Spleen (tissue), 11 donors: Measurements from ENCODE around the gene TMEM201. TPM values are rescaled to one million over a fixed set of nuclear protein-coding genes. Genes with fewer than 3 reads are reported as not detected.
A peak's percentile ranks its signal among the peaks of the same experiment; 100 is the strongest.
"Not testable (repeated sequence)": the region's sequence is repeated elsewhere in the genome, so short reads cannot be mapped to it uniquely, and the experiment has no call there.

Source experiments
- DNase-seq: peaks from one replicate; pipeline ENCODE4 v3.0.0-alpha.2; 2020
- H3K27ac ChIP-seq, 8 donors: fragments of 200-600 bp; sonication (generic) in 7 of 8; 1 replicate in 4 of 8; 2 replicates in 4 of 8; pipeline versions ENCODE4 v1.5.0 to v1.8.0; 2016 to 2021; ENCODE audit warnings: inconsistent platforms in 4 of 8, mild to moderate bottlenecking in 4 of 8, moderate library complexity in 1 of 8
- H3K27me3 ChIP-seq, 7 donors: fragments of 200-600 bp; sonication (generic) in 6 of 7; replicated peaks in 1 of 7; 1 replicate in 4 of 7; 2 replicates in 3 of 7; pipeline versions ENCODE4 v1.5.0 to v1.8.0; 2016 to 2021; ENCODE audit warnings: inconsistent platforms in 3 of 7, mild to moderate bottlenecking in 1 of 7
- H3K36me3 ChIP-seq, 6 donors: fragments of 200-600 bp; sonication (generic) in 5 of 6; 1 replicate in 4 of 6; 2 replicates in 2 of 6; pipeline versions ENCODE4 v1.5.0 to v1.8.0; 2016 to 2021; ENCODE audit warnings: inconsistent platforms in 2 of 6
- H3K4me1 ChIP-seq, 6 donors: fragments of 200-600 bp; sonication (generic) in 5 of 6; 1 replicate in 3 of 6; 2 replicates in 3 of 6; pipeline versions ENCODE4 v1.5.0 to v1.8.0; 2016 to 2021; ENCODE audit warnings: inconsistent platforms in 3 of 6
- H3K4me3 ChIP-seq, 8 donors: fragments of 200-600 bp; sonication (generic) in 7 of 8; 1 replicate in 4 of 8; 2 replicates in 4 of 8; pipeline versions ENCODE4 v1.5.0 to v1.8.0; 2016 to 2021; ENCODE audit warnings: inconsistent platforms in 4 of 8, mild to moderate bottlenecking in 4 of 8, moderate library complexity in 2 of 8
- H3K9me3 ChIP-seq, 8 donors: fragments of 200-600 bp; sonication (generic) in 7 of 8; 1 replicate in 4 of 8; 2 replicates in 4 of 8; pipeline versions ENCODE4 v1.5.0 to v1.8.0; 2016 to 2021; ENCODE audit warnings: inconsistent platforms in 4 of 8
- POLR2A ChIP-seq, 3 donors: fragments of 450-650 bp; IDR thresholded peaks; one replicate each; pipeline ENCODE4 v1.5.1; 2017; ENCODE audit warnings: antibody characterized with exemption in 3 of 3, mild to moderate bottlenecking in 1 of 3
- POLR2AphosphoS5 ChIP-seq, 3 donors: sonication (generic); formaldehyde crosslinking; IDR thresholded peaks; one replicate each; pipeline ENCODE4 v1.5.1; 2017; ENCODE audit warnings: antibody characterized with exemption in 3 of 3
- WGBS, 5 donors: extraction: QIAGEN DNeasy Blood & Tissue Kit in 3 of 5; methylation state at CpG; one replicate each; pipeline versions ENCODE4 v1.1.5 to v1.1.7; 2013 to 2018; 5-methylcytosine and 5-hydroxymethylcytosine counted together
- intact Hi-C: fragments of 100-400 bp; cut with DNase I; formaldehyde crosslinking; loops from one replicate; pipeline ENCODE4 v1.15.0; 2023; ENCODE audit warnings: low total_unique reads
- polyA plus RNA-seq, 3 donors: library from polyadenylated mRNA; stranded (reverse); fragments of 200-250 nt; gene quantifications; one replicate each; pipeline ENCODE4 v1.2.1, GENCODE V29; 2013
- total RNA-seq, 7 donors: library from RNA; depleted of rRNA in 3 of 7; stranded (reverse); fragments of >200 nt in 3 of 7; fragmentation: NEBNext Ultra II Directional in 4 of 7; extraction: Animal tissue kit (Norgen Biotek cat#: 25700) in 4 of 7; gene quantifications; one replicate each; pipeline versions ENCODE4 v1.1.0 to v1.2.1, GENCODE V29; 2016 to 2021
- TF ChIP-seq, protein P1 (sequence below), 11 experiments: fragments of 200-600 bp in 7 of 11; fragments of 450-650 bp in 4 of 11; sonication (generic) in 4 of 11; IDR thresholded peaks in 8 of 11; conservative IDR thresholded peaks in 3 of 11; 1 replicate in 7 of 11; 2 replicates in 4 of 11; pipeline versions ENCODE4 v1.4.0 to v1.8.0; 2016 to 2021; ENCODE audit warnings: antibody characterized with exemption in 11 of 11, inconsistent platforms in 4 of 11, mild to moderate bottlenecking in 1 of 11
- donor health status: healthy with polysubstance abuse.
- donor health status: DM: no; HTN: no; CAD: no; lungs with moderate emphysema.
- donor health status: DM: no; HTN: no; CAD: no.
- donor health status: Bipolar disorder and iron deficiency.
- donor health status: healthy.
- donor health status: DM: no; HTN: no; CAD: no.
- donor health status: DM: yes; HTN: yes; CAD: no.

The TMEM201 gene
- total and polyA plus RNA-seq, 10 donors: 2.5 to 11.6 (median 6.3) TPM

DNA sequence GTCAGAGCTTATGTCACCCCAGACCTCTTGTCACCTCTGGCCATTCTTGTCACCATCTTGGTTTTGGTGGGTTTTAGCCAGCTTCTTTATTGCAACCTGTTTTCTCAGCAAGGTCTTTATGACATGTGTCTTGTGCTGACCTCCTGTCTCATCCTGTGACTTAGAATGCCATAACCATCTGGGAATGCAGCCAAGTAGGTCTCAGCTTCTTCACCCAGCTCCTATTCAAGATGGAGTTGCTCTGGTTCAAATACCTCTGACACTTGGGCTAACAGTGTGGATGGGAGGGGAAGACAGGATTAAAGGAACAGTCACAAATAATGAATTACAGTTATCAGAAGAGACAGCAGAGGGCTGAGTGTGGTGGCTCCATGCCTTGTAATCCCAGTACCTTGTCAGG is 32.3 kb downstream of the TMEM201 start:
- Histone ChIP-seq H3K27me3 (peaks cover 0 to 28% (median 0%) of the 10 kb centered on the region in 7 donors), H3K36me3 (no peaks in the 10 kb centered on the region), H3K4me3 (no peak overlapping the region), H3K27ac (no peak overlapping the region), H3K4me1 (peaks cover 2 to 16% (median 6%) of the 10 kb centered on the region in 6 donors), H3K9me3 (no peaks in the 10 kb centered on the region)
- TF ChIP-seq, protein P1, sequence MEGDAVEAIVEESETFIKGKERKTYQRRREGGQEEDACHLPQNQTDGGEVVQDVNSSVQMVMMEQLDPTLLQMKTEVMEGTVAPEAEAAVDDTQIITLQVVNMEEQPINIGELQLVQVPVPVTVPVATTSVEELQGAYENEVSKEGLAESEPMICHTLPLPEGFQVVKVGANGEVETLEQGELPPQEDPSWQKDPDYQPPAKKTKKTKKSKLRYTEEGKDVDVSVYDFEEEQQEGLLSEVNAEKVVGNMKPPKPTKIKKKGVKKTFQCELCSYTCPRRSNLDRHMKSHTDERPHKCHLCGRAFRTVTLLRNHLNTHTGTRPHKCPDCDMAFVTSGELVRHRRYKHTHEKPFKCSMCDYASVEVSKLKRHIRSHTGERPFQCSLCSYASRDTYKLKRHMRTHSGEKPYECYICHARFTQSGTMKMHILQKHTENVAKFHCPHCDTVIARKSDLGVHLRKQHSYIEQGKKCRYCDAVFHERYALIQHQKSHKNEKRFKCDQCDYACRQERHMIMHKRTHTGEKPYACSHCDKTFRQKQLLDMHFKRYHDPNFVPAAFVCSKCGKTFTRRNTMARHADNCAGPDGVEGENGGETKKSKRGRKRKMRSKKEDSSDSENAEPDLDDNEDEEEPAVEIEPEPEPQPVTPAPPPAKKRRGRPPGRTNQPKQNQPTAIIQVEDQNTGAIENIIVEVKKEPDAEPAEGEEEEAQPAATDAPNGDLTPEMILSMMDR (IDR thresholded peaks at IDR 0.05 in 8 of 11, conservative IDR thresholded peaks at IDR 0.05 in 3 of 11): no peak
- TF ChIP-seq POLR2AphosphoS5 (IDR thresholded peaks at IDR 0.05) (no peak), POLR2A (IDR thresholded peaks at IDR 0.05) (no peak)
- intact Hi-C loops: loop anchor here (10.0 kb wide), 1 partner anchor 244 kb away; no protein-coding TSS in a partner anchor
- DNase-seq: no peak

DNA sequence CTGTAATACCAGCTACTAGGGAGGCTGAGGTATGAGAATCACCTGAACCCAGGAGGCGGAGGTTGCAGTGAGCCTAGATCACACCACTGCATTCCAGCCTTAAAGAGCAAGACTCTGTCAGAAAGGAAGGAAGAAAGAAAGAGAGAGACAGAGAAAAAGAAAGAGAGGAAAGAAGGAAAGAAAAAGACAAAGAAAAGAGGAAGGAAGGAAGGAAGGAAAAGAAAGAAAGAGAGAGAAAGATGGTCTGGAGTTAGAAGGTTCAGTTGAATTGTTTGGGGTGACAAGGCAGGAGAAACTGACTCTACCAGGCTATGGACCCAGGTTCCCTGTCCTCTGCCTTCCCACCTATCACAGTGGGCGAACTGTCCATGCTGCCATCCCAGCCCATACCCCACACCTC is 35.4 kb downstream of the TMEM201 start:
- TF ChIP-seq POLR2AphosphoS5 (IDR thresholded peaks at IDR 0.05) (no peak), POLR2A (IDR thresholded peaks at IDR 0.05) (no peak)
- TF ChIP-seq, protein P1 (IDR thresholded peaks at IDR 0.05 in 8 of 11, conservative IDR thresholded peaks at IDR 0.05 in 3 of 11): no peak
- no peaks in the 10 kb centered on the region for H3K36me3 ChIP-seq
- no peak overlapping the region for H3K27ac ChIP-seq
- no peaks in the 10 kb centered on the region for H3K9me3 ChIP-seq
- H3K4me3 ChIP-seq: no peak overlapping the region
- no peak for DNase-seq
- peaks cover 0 to 21% (median 0%) of the 10 kb centered on the region in 7 donors for H3K27me3 ChIP-seq
- H3K4me1 ChIP-seq: peaks cover 20 to 46% (median 37%) of the 10 kb centered on the region in 6 donors
- intact Hi-C loops: loop anchor here (10.0 kb wide), 1 partner anchor 241 kb away; no protein-coding TSS in a partner anchor
- 89 to 100% (median 97%) methylated on average over 2 of the region's 2 CpGs for WGBS, 5 donors

DNA sequence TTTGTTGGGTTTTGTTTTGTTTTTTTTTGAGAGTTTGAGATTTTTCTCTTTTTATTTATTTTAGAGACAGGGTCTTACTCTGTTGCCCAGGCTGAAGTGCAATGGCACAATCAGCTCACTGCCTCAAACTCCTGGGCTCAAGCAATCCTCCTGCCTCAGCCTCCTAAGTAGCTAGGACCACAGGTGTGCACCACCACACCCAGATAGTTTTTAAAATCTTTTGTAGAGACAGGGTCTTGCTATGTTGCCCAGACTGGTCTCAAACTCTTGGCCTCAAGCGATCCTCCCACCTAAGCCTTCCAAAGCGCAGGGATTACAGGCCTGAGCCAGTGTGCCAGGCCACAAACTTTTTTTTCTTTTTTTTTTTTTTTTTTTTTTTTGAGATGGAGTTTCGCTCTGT is 36.3 kb downstream of the TMEM201 start:
- DNase-seq, H3K9me3 ChIP-seq, H3K4me3 ChIP-seq, H3K36me3 ChIP-seq, H3K27ac ChIP-seq: not testable (repeated sequence)
- Histone ChIP-seq H3K27me3 (peaks cover 0 to 11% (median 0%) of the 10 kb centered on the region in 7 donors), H3K4me1 (peaks cover 24 to 55% (median 42%) of the 10 kb centered on the region in 6 donors)
- intact Hi-C loops: loop anchor here (5.0 to 10.0 kb wide), 2 partner anchors 102 to 240 kb away; no protein-coding TSS in a partner anchor
- 94 to 100% (median 97%) methylated on average over 3 of the region's 3 CpGs for WGBS, 5 donors

DNA sequence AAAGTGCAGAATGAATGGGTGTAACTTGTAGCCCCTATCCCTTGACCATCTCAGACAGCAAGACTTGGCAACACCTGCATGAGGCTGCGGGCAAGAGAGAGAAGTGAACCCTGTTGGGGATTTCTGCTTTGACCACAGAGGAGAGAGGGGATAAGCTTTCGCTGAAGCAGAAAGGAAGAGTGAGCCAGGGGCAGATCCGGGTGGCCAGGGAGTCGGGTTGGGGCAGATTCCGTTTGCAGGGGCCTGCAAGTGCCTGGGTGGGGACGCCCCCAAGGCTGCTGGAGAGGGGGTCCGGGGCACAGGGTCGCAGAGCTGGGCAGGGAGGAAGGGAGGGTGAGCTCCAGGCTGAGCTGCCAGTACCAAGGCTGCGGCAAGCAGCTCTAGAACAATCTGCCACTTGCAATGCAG is 37.5 kb downstream of the TMEM201 start:
- intact Hi-C loops: loop anchor here (5.0 to 10.0 kb wide), 2 partner anchors 101 to 239 kb away; no protein-coding TSS in a partner anchor
- H3K27me3 ChIP-seq: peaks cover 0 to 10% (median 0%) of the 10 kb centered on the region in 7 donors
- no peaks in the 10 kb centered on the region for H3K36me3 ChIP-seq
- 16 to 41% (median 28%) methylated on average over 8 to 9 of the region's 9 CpGs for WGBS, 5 donors
- peak overlapping the region in 6 of 8 donors; percentile 68 to 96 (median 88) for H3K27ac ChIP-seq
- peaks cover 24 to 67% (median 54%) of the 10 kb centered on the region in 6 donors for H3K4me1 ChIP-seq
- H3K9me3 ChIP-seq: no peaks in the 10 kb centered on the region
- peak; percentile 87 for DNase-seq
- H3K4me3 ChIP-seq: peak overlapping the region in 7 of 8 donors; percentile 16 to 75 (median 41)
- TF ChIP-seq POLR2A (IDR thresholded peaks at IDR 0.05) (no peak), POLR2AphosphoS5 (IDR thresholded peaks at IDR 0.05) (peak in 2 of 3 donors; percentile 24 to 51)

DNA sequence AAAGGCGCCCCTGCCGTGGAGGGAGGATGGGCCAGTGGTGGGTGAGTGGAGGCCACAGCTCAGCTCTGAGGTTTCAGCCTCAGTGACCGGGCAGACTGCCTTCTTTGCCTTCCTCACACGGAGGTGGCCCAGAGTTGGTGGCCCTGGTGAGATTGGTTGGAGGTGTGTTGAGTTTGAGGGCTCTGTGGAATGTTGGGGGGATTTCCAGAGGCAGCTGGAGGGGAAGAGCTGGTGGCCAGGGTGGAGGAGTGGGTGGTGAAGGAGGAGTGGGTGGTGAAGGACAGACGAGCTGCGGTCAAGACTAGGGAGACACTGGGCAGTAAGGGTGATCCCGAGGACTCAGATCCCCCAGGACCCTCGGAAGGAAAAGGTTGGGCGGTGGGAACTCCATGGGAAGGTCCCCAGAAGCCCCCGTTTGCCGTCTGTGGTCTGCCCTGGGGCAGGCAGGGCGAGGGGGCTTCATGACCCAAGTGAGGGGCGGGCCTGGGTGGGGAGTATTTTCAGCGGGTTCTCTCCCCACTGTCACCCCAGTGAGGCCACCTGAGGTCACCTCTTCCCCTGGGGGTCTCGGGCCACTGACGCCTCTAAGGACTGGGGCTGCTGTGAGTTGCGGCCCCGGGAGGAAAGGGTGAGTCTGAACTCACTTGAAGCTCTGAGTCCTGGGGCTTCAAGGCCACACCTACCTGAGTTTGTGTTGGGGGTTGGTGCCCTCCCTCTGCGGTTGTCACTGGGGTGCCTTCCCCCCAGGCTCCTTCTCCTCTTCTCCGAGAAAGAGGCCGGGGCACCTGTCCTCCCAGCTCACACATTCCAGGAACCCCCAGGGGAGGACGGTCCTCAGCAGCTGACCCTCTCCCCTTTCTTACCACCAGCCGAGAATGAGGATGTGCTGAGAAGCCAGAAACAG is 40.1 kb downstream of the TMEM201 start:
- intact Hi-C loops: loop anchor here (5.0 to 10.0 kb wide), 2 partner anchors 99 to 236 kb away; no protein-coding TSS in a partner anchor
- Histone ChIP-seq H3K27me3 (peaks cover 0 to 10% (median 0%) of the 10 kb centered on the region in 7 donors), H3K9me3 (no peaks in the 10 kb centered on the region), H3K27ac (peak overlapping the region; percentile 77 to 96 (median 90)), H3K4me1 (peaks cover 24 to 90% (median 58%) of the 10 kb centered on the region in 6 donors), H3K4me3 (peak overlapping the region; percentile 30 to 75 (median 50)), H3K36me3 (no peaks in the 10 kb centered on the region)
- TF ChIP-seq POLR2A (IDR thresholded peaks at IDR 0.05) (no peak), POLR2AphosphoS5 (IDR thresholded peaks at IDR 0.05) (peak in 1 of 3 donors; percentile 39)
- WGBS, 5 donors: 28 to 48% (median 34%) methylated on average over 21 to 23 of the region's 23 CpGs
- DNase-seq: peak; percentile 91
